Liver (tissue), 9 donors: ENCODE results near the gene FAM89B. TPM values are rescaled to one million over a fixed set of nuclear protein-coding genes. Genes with fewer than 3 reads are reported as not detected.

ENCODE experiments used
- DNase-seq: peaks from one replicate; pipeline ENCODE4 v3.0.0-alpha.2; 2017; ENCODE audit warnings: low spot score
- H3K27ac ChIP-seq, 2 donors: one replicate each; pipeline ENCODE4 v1.7.0; 2013; ENCODE audit warnings: inconsistent platforms in 2 of 2, low read length in 2 of 2, control low read depth in 1 of 2, low read depth in 1 of 2, mild to moderate bottlenecking in 1 of 2
- H3K27me3 ChIP-seq, 4 donors: one replicate each; pipeline versions ENCODE4 v1.6.1 to v1.7.0; 2013; ENCODE audit warnings: low read length in 3 of 4, inconsistent platforms in 1 of 4, mild to moderate bottlenecking in 1 of 4, moderate library complexity in 1 of 4; ENCODE audit not compliant: control insufficient read depth in 4 of 4, insufficient read depth in 4 of 4
- H3K36me3 ChIP-seq, 4 donors: one replicate each; pipeline versions ENCODE4 v1.6.1 to v1.7.0; 2013; ENCODE audit warnings: low read length in 3 of 4, mild to moderate bottlenecking in 3 of 4, low read depth in 1 of 4, moderate library complexity in 1 of 4; ENCODE audit not compliant: control insufficient read depth in 4 of 4, insufficient read depth in 3 of 4
- H3K4me1 ChIP-seq, 4 donors: one replicate each; pipeline versions ENCODE4 v1.6.1 to v1.7.0; 2013; ENCODE audit warnings: low read length in 3 of 4, mild to moderate bottlenecking in 3 of 4, moderate library complexity in 1 of 4; ENCODE audit not compliant: control insufficient read depth in 4 of 4, insufficient read depth in 4 of 4
- H3K4me3 ChIP-seq, 3 donors: one replicate each; pipeline versions ENCODE4 v1.6.1 to v1.7.0; 2013; ENCODE audit warnings: low read length in 3 of 3, control low read depth in 1 of 3, low read depth in 1 of 3, mild to moderate bottlenecking in 1 of 3
- H3K9ac ChIP-seq, 2 donors: one replicate each; pipeline ENCODE4 v1.7.0; 2013; ENCODE audit warnings: low read length in 2 of 2, mild to moderate bottlenecking in 2 of 2, moderate library complexity in 2 of 2, control low read depth in 1 of 2, low read depth in 1 of 2
- H3K9me3 ChIP-seq, 4 donors: one replicate each; pipeline versions ENCODE4 v1.6.1 to v1.7.0; 2013; ENCODE audit warnings: low read length in 3 of 4; ENCODE audit not compliant: control insufficient read depth in 4 of 4
- EGR1 ChIP-seq, 2 donors: IDR thresholded peaks; 2 replicates each; pipeline ENCODE4 v1.6.1; 2016 to 2018; ENCODE audit warnings: antibody characterized with exemption in 2 of 2, low read depth in 2 of 2
- FOXA1 ChIP-seq: IDR thresholded peaks from 2 replicates; pipeline ENCODE4 v1.6.1; 2016; ENCODE audit warnings: antibody characterized with exemption
- FOXA2 ChIP-seq: IDR thresholded peaks from 2 replicates; pipeline ENCODE4 v1.6.1; 2016; ENCODE audit warnings: antibody characterized with exemption
- GABPA ChIP-seq, 2 donors: IDR thresholded peaks in 1 of 2; conservative IDR thresholded peaks in 1 of 2; 2 replicates each; pipeline ENCODE4 v1.6.1; 2016; ENCODE audit warnings: antibody characterized with exemption in 2 of 2, mild to moderate bottlenecking in 1 of 2, moderate library complexity in 1 of 2
- HNF4A ChIP-seq, 2 donors: conservative IDR thresholded peaks; 2 replicates each; pipeline ENCODE4 v1.6.1; 2016; ENCODE audit warnings: antibody characterized with exemption in 2 of 2, mild to moderate bottlenecking in 2 of 2
- HNF4G ChIP-seq: IDR thresholded peaks from 2 replicates; pipeline ENCODE4 v1.6.1; 2016; ENCODE audit warnings: antibody characterized with exemption
- JUND ChIP-seq, 2 donors: IDR thresholded peaks; 2 replicates each; pipeline ENCODE4 v1.6.1; 2016; ENCODE audit warnings: antibody characterized with exemption in 2 of 2
- NR2F2 ChIP-seq: IDR thresholded peaks from 2 replicates; pipeline ENCODE4 v1.6.1; 2016; ENCODE audit warnings: antibody characterized with exemption
- RAD21 ChIP-seq, 2 donors: IDR thresholded peaks; 2 replicates each; pipeline ENCODE4 v1.6.1; 2016; ENCODE audit warnings: antibody characterized with exemption in 2 of 2, mild to moderate bottlenecking in 2 of 2
- RXRA ChIP-seq, 2 donors: IDR thresholded peaks; 2 replicates each; pipeline ENCODE4 v1.6.1; 2017 to 2018; ENCODE audit warnings: antibody characterized with exemption in 2 of 2, mild to moderate bottlenecking in 1 of 2
- SP1 ChIP-seq: IDR thresholded peaks from 2 replicates; pipeline ENCODE4 v1.6.1; 2018; ENCODE audit warnings: antibody characterized with exemption, mild to moderate bottlenecking
- TAF1 ChIP-seq: conservative IDR thresholded peaks from 2 replicates; pipeline ENCODE4 v1.6.1; 2016; ENCODE audit warnings: antibody characterized with exemption, mild to moderate bottlenecking
- YY1 ChIP-seq: IDR thresholded peaks from 2 replicates; pipeline ENCODE4 v1.6.1; 2016; ENCODE audit warnings: antibody characterized with exemption, mild to moderate bottlenecking
- WGBS: extraction: QIAGEN DNeasy Blood & Tissue Kit; methylation state at CpG from one replicate; pipeline ENCODE4 v1.1.7; 2013; 5-methylcytosine and 5-hydroxymethylcytosine counted together
- polyA plus RNA-seq, 2 donors: library from polyadenylated mRNA; stranded (reverse) in 1 of 2; unstranded in 1 of 2; fragments of 200-250 nt in 1 of 2; fragments of >200 nt in 1 of 2; fragmentation: Nextera tagmentation in 1 of 2; extraction: Ambion mirVana in 1 of 2; gene quantifications; one replicate each; pipeline versions ENCODE4 v1.2.1 to v1.2.3, GENCODE V29; 2013 to 2015
- total RNA-seq, 2 donors: library from RNA; depleted of rRNA; stranded (reverse); fragments of >200 nt; gene quantifications; one replicate each; pipeline ENCODE4 v1.2.3, GENCODE V29; 2014
- TF ChIP-seq, protein P1 (sequence below): IDR thresholded peaks from 2 replicates; pipeline ENCODE4 v1.6.1; 2016; ENCODE audit warnings: antibody characterized with exemption
- TF ChIP-seq, protein P2 (sequence below): fragments of 150-350 bp; IDR thresholded peaks from 2 replicates; pipeline ENCODE4 v1.5.1; 2017; ENCODE audit warnings: improper control_type of control experiment, low read depth, low read length; ENCODE audit not compliant: missing input control
- TF ChIP-seq, protein P3 (sequence below): IDR thresholded peaks from 2 replicates; pipeline ENCODE4 v1.6.1; 2016; ENCODE audit warnings: antibody characterized with exemption
- TF ChIP-seq, protein P4 (sequence below): IDR thresholded peaks from 2 replicates; pipeline ENCODE4 v1.6.1; 2016; ENCODE audit warnings: antibody characterized with exemption
- TF ChIP-seq, protein P5 (sequence below): IDR thresholded peaks from 2 replicates; pipeline ENCODE4 v1.6.1; 2016; ENCODE audit warnings: antibody characterized with exemption, mild to moderate bottlenecking
- donor health status: healthy.
- donor health status: healthy.
- donor health status: healthy.
- donor health status: healthy.
- donor health status: healthy.

Gene FAM89B
- total and polyA plus RNA-seq, 4 donors: 4.7 to 16.7 (median 9.5) TPM

DNA sequence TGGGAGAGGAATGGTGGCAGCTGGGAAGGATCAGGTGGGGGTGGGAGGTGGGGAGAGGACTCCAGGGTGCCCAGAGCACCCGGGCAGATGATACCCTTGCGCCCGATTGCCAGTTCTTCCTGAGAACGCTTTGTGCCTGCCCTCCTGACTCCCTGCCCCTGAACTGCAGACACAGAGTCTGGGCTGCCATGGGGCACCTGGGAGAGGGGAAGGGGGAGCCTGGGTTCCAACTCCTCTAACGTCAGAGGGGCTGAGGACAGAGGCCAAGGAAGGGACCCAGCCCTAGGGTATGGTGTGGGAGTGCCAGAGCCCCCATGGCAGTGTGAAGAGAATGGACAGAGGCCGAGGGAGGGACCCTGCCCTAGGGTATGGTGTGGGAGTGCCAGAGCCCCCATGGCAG, 24.2 kb downstream of the FAM89B start:
- WGBS: 80% methylated on average over 6 of the region's 6 CpGs
- TF ChIP-seq, protein P1, sequence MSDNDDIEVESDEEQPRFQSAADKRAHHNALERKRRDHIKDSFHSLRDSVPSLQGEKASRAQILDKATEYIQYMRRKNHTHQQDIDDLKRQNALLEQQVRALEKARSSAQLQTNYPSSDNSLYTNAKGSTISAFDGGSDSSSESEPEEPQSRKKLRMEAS: no peak
- TF ChIP-seq, protein P2, sequence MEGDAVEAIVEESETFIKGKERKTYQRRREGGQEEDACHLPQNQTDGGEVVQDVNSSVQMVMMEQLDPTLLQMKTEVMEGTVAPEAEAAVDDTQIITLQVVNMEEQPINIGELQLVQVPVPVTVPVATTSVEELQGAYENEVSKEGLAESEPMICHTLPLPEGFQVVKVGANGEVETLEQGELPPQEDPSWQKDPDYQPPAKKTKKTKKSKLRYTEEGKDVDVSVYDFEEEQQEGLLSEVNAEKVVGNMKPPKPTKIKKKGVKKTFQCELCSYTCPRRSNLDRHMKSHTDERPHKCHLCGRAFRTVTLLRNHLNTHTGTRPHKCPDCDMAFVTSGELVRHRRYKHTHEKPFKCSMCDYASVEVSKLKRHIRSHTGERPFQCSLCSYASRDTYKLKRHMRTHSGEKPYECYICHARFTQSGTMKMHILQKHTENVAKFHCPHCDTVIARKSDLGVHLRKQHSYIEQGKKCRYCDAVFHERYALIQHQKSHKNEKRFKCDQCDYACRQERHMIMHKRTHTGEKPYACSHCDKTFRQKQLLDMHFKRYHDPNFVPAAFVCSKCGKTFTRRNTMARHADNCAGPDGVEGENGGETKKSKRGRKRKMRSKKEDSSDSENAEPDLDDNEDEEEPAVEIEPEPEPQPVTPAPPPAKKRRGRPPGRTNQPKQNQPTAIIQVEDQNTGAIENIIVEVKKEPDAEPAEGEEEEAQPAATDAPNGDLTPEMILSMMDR: no peak
- Histone ChIP-seq H3K4me3 (no peak overlapping the region), H3K27ac (no peak overlapping the region), H3K9me3 (no peaks in the 10 kb centered on the region), H3K36me3 (peaks cover 0 to 29% (median 13%) of the 10 kb centered on the region in 4 donors), H3K27me3 (no peaks in the 10 kb centered on the region), H3K9ac (no peak overlapping the region), H3K4me1 (peaks cover 0 to 3% (median 0%) of the 10 kb centered on the region in 4 donors)
- no peak for DNase-seq

DNA sequence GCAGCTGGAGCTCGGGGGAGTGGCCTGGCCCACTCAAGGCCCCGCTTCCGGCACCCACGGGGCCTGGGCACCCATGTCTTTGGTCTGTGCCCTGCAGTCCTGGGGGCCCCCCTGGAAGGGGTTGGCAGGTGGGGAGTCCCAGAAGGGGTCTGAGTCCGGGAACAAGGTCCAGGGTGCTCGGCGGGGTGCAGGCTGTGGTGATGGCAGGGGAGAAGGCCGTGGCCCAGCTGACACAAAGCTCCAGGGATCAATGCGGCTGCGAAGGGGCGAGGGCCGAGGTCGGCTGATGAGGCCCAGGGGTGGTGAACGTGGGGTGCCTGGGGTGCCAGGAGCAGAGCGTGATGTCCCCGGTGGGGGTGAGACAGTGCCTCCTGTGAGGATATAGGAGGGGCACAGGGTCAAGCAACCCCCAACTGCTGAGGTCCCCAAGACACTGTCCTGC, 25.9 kb downstream of the FAM89B start:
- 93% methylated on average over 16 of the region's 16 CpGs for WGBS
- no peak for DNase-seq
- Histone ChIP-seq H3K4me3 (no peak overlapping the region), H3K9ac (no peak overlapping the region), H3K27me3 (no peaks in the 10 kb centered on the region), H3K27ac (no peak overlapping the region), H3K4me1 (no peaks in the 10 kb centered on the region), H3K36me3 (peaks cover 0 to 36% (median 15%) of the 10 kb centered on the region in 4 donors), H3K9me3 (no peaks in the 10 kb centered on the region)
- TF ChIP-seq RXRA (IDR thresholded peaks at IDR 0.05): no peak
- no peak for TF ChIP-seq HNF4G
- TF ChIP-seq SP1: no peak
- TF ChIP-seq JUND (IDR thresholded peaks at IDR 0.05): no peak
- TF ChIP-seq, protein P1: no peak
- TF ChIP-seq, protein P3, sequence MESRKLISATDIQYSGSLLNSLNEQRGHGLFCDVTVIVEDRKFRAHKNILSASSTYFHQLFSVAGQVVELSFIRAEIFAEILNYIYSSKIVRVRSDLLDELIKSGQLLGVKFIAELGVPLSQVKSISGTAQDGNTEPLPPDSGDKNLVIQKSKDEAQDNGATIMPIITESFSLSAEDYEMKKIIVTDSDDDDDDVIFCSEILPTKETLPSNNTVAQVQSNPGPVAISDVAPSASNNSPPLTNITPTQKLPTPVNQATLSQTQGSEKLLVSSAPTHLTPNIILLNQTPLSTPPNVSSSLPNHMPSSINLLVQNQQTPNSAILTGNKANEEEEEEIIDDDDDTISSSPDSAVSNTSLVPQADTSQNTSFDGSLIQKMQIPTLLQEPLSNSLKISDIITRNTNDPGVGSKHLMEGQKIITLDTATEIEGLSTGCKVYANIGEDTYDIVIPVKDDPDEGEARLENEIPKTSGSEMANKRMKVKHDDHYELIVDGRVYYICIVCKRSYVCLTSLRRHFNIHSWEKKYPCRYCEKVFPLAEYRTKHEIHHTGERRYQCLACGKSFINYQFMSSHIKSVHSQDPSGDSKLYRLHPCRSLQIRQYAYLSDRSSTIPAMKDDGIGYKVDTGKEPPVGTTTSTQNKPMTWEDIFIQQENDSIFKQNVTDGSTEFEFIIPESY: no peak
- TF ChIP-seq, protein P4, sequence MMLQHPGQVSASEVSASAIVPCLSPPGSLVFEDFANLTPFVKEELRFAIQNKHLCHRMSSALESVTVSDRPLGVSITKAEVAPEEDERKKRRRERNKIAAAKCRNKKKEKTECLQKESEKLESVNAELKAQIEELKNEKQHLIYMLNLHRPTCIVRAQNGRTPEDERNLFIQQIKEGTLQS: no peak
- TF ChIP-seq, protein P5, sequence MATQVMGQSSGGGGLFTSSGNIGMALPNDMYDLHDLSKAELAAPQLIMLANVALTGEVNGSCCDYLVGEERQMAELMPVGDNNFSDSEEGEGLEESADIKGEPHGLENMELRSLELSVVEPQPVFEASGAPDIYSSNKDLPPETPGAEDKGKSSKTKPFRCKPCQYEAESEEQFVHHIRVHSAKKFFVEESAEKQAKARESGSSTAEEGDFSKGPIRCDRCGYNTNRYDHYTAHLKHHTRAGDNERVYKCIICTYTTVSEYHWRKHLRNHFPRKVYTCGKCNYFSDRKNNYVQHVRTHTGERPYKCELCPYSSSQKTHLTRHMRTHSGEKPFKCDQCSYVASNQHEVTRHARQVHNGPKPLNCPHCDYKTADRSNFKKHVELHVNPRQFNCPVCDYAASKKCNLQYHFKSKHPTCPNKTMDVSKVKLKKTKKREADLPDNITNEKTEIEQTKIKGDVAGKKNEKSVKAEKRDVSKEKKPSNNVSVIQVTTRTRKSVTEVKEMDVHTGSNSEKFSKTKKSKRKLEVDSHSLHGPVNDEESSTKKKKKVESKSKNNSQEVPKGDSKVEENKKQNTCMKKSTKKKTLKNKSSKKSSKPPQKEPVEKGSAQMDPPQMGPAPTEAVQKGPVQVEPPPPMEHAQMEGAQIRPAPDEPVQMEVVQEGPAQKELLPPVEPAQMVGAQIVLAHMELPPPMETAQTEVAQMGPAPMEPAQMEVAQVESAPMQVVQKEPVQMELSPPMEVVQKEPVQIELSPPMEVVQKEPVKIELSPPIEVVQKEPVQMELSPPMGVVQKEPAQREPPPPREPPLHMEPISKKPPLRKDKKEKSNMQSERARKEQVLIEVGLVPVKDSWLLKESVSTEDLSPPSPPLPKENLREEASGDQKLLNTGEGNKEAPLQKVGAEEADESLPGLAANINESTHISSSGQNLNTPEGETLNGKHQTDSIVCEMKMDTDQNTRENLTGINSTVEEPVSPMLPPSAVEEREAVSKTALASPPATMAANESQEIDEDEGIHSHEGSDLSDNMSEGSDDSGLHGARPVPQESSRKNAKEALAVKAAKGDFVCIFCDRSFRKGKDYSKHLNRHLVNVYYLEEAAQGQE: no peak
- no peak for TF ChIP-seq FOXA2
- no peak for TF ChIP-seq YY1
- TF ChIP-seq HNF4A (conservative IDR thresholded peaks at IDR 0.05): no peak
- TF ChIP-seq EGR1 (IDR thresholded peaks at IDR 0.05; ENCODE audit: low read depth in 2 of 2): no peak
- no peak for TF ChIP-seq NR2F2
- no peak for TF ChIP-seq GABPA (IDR thresholded peaks at IDR 0.05 in 1 of 2, conservative IDR thresholded peaks at IDR 0.05 in 1 of 2)
- TF ChIP-seq FOXA1: no peak
- TF ChIP-seq, protein P2: no peak
- TF ChIP-seq RAD21 (IDR thresholded peaks at IDR 0.05): no peak
- TF ChIP-seq TAF1: no peak
